Measurements from ENCODE around the gene RGP1.

- no peak for TF ChIP-seq CTCF (conservative IDR thresholded peaks at IDR 0.05; ENCODE audit: low read depth, low read length)
- TF ChIP-seq EZH2phosphoT487 (IDR thresholded peaks at IDR 0.05; ENCODE audit: borderline replicate concordance, low read length) = no peak
- TF ChIP-seq EZH2 (IDR thresholded peaks at IDR 0.05; ENCODE audit: low read length, unreplicated experiment) = no peak
These were observed 14.7 kb downstream of the RGP1 start for GRCh38 chr9:35763803-35764202.

Measured in PC-3 (cell line).